GM12891 (cell line): ENCODE results near the gene GRIK4.

Experiments
- PAX5 ChIP-seq: IDR thresholded peaks from 2 replicates; pipeline ENCODE4 v1.6.1; 2011; ENCODE audit warnings: low read length, moderate library complexity, mild to moderate bottlenecking; ENCODE audit not compliant: insufficient read depth, severe bottlenecking
- POLR2A ChIP-seq: IDR thresholded peaks from 2 replicates; pipeline ENCODE4 v1.6.1; 2011; ENCODE audit warnings: low read depth, low read length, control low read depth
- POLR2AphosphoS5 ChIP-seq: IDR thresholded peaks from 2 replicates; pipeline ENCODE4 v1.6.1; 2011; ENCODE audit warnings: low read depth, low read length, control low read depth
- POU2F2 ChIP-seq: IDR thresholded peaks from 2 replicates; pipeline ENCODE4 v1.6.1; 2011; ENCODE audit warnings: low read depth, mild to moderate bottlenecking, control low read depth, low read length, moderate library complexity
- SPI1 ChIP-seq: IDR thresholded peaks from 2 replicates; pipeline ENCODE4 v1.6.1; 2011; ENCODE audit warnings: low read depth, low read length, control low read depth
- TAF1 ChIP-seq: IDR thresholded peaks from 2 replicates; pipeline ENCODE4 v1.6.1; 2011; ENCODE audit warnings: low read depth, low read length, control low read depth

DNA sequence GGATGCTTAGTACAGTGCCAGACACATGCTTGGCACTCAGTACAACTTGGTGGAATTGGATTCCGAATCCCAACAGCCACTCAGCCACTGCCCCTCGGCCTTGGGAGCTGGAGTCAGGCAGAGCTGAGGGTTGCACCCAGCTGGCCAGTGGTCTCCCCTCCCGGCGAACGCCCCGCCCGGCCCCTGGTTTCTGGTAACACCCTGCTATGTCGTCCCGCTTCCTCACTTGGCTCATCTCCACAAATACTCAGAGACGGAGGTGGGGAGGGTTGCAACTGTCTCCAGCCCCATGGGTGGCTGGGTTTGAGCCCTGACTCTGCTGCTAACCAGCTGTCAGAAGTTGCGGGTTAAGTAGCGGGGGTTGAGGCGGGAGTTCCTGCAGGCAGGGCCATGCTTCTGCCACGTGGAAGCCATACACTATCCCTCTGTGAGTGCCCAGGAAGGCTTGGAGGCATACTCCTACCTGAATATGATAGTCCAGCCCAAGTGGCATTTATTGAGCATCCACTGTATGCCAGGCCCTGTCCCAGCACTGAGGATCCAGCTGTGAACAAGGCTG lies 67.1 kb downstream of the GRIK4 start:
- no peak for TF ChIP-seq POLR2AphosphoS5
- TF ChIP-seq TAF1: no peak
- TF ChIP-seq POU2F2: no peak
- TF ChIP-seq PAX5: no peak
- no peak for TF ChIP-seq POLR2A
- no peak for TF ChIP-seq SPI1
